HG03354 (cell line): Measurements from ENCODE around the gene PPIG.
"Not testable (repeated sequence)": the region's sequence is repeated elsewhere in the genome, so short reads cannot be mapped to it uniquely, and the experiment has no call there.

ENCODE experiments used
- ATAC-seq: cut with Tn5 transposase; IDR thresholded peaks from one replicate; pipeline ENCODE4 v1.9.1; 2021; ENCODE audit warnings: mild to moderate bottlenecking; ENCODE audit not compliant: unreplicated experiment, poor library complexity, severe bottlenecking

Gene PPIG

DNA sequence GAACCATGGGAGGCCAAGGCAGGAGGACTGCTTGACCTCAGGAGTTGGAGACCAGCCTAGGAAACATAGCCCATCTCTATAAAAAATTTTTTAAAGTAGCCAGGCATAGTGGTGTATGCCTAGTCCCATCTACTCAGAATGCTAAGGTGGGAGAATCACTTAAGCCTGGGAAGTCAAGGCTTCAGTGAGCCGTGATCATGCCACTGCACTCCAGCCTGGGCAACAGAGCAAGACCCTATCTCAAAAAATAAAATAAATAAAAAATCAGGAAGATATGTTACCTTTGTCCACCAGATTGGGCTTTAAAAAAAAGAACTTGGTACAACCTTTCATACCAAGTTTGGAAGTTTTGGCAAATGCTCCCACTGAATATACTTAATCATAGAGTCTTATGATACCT lies 74.7 kb downstream of the PPIG start:
- ATAC-seq: no peak

DNA sequence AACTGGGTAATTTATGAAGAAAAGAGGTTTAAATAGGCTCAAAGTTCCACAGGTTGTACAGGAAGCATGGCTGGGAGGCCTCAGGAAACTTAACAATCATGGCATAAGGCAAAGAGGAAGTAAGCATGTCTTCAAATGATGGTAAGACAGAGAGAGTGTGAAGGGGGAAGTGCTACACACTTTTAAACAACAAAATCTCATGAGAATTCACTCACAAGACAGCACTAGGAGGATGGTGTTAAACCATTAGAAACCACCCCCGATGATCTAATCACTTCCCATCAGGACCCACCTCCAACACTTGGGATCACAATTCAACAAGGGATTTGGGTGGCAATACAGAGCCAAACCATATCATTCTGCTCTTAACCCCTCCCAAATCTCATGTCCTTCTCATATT lies 75.2 kb downstream of the PPIG start:
- ATAC-seq: no peak

DNA sequence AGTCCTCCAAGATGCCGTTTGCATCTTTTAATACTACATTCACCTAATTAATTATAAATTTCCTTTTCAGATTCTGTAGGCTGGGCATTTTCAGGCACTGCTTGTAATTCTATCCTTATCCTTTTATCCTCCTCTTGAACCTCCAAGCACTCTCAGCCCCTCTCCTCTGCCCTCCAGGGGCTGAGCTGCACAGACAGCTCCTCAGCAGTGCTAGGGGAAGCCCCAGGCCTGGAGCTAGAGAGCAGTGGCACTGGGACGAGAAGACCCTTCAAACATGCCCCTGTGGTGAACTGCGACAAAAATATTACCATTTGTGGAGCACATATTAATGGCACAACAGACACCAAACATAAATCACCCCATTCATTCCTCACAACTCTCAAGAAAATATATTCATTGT lies 77.1 kb downstream of the PPIG start:
- no peak for ATAC-seq

DNA sequence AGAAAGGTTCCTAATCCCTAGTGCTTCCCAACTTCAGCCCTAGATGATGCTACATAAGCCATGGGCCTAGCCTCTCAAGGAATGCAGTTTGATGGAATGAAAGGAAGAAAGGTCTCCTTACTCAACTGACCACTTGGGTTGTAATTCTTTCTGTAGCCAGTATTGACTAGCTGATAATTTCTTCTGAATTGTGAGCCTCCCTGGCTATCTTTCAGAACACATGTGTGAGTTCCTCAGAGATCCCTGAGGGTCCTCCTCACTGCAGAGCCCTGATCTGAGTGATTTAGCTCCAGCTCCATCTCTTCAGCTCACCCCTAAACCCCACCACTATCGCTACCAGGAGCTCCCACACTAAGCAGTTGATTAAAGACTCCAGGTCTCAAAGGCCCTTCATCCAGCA lies 78.6 kb downstream of the PPIG start:
- no peak for ATAC-seq

DNA sequence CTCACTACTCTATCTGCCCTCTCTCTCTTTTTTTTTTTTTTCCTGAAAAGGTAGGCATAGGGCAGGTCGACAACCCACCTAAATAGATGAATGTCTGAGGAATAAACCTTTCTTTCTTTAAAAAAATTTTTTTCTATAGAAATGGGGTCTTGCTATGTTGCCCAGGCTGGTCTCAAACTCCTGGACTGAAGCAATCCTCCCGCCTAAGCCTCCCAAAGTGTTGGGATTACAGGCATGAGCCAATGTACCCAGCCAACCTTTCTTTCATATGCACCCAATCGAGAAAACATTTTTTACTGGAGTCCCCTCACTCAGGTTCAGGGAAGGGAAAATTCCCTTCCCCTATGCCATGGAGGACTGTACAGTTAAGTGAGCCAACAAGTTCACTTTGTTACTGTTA lies 79.1 kb downstream of the PPIG start:
- ATAC-seq: no peak

GRCh38 chr2:169664600-169664977 lies 80.4 kb downstream of the PPIG start:
- no peak for ATAC-seq

GRCh38 chr2:169664978-169665930 lies 81.1 kb downstream of the PPIG start:
- ATAC-seq: no peak

DNA sequence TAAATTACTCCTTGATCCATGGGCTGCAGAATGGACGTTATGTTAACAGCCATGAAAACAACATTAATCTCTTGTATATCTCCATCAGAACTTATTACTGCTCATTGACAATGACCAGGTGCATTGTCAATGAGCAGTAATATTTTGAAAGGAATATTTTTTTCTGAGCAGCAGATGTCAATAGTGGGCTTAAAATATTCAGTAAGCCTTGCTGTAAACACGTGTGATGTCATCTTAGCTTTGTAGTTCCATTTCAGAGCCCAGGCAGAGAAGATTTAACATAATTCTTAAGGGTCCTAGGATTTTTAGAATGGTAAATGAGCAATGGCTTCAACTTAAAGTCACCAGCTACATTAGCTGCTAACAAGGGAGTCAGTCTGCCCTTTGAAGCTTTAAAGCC lies 83.4 kb downstream of the PPIG start:
- ATAC-seq: no peak

- peak; percentile 63 for ATAC-seq
Observed at GRCh38 chr2:169670215-169670651, 86.1 kb downstream of the PPIG start.

- no peak for ATAC-seq
Observed at GRCh38 chr2:169670937-169671336, 86.8 kb downstream of the PPIG start.

DNA sequence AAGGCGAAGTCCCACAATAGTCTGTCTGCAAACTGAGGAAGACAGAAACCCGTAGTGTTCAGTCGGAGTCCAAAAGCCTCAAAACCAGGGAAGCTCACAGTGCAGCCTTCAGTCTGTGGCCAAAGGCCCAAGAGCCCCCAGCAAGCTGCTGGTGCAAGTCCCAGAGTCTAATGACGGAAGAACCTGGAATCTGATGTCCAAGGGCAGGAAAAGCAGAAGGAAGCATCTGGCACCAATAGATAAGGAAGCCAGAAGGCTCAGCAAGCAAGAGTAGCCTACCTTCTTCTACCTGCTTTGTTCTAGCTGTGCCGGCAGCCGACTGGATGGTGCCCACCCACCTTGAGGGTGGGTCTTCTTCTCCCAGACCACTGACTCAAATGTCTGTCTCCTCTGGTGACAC lies 88.3 kb downstream of the PPIG start:
- no peak for ATAC-seq

GRCh38 chr2:169673106-169673505 lies 89.0 kb downstream of the PPIG start:
- ATAC-seq: no peak

DNA sequence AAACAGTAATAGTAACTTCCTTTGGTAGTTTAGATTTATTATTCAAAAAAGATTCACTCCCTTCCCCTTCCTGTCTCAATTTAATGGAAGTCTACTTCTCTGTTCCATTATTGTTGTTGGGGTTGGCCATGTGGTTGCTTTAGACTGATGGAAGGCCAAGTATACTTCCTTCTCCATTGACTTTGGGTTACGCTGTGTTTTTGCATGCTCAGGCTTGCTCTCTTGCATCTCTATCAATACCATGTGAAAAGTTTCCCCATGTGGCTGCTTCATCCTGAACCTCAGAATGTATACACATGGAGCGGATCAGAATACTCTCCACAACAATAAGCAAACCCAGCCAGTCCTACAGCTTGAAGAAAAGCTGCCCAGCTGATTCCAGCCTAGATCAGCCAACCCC lies 89.8 kb downstream of the PPIG start:
- no peak for ATAC-seq

DNA sequence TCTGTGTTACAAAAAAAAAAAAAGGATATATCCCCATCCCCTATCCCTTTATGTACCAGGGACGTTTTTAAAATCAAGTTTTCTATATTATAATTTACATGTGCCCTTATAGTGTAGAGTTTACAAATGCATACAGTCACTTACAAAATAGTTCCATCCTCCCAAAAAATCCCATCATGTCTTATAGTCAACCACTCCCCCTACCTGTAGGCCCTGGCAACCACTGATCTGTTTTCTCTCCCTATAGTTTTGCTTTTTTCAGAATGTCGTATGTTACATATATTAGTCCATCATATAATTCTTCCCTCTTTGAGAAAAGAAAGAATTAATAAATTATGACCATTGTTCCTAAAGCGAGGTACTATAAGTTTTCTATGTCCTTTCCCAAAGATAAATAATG lies 92.2 kb downstream of the PPIG start:
- ATAC-seq: no peak

DNA sequence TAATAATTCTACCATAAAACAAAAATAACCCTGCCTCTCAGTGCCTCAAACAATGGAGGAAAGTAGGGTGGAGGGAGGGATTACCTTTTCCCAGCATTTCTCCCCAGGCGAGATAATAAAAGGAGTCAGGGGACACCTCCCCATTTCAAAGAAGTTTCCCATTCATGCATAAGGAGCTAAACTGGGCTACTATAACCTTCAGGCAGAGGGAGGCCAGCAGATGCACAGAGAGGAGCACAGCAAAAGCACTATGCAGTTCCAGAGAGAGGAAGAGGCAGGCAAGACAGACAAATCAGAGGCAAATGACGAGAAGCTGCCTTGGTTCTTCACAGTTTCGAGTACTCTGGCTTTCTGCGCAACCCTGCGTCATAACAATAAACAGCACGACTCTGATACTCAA lies 92.7 kb downstream of the PPIG start:
- ATAC-seq: no peak

DNA sequence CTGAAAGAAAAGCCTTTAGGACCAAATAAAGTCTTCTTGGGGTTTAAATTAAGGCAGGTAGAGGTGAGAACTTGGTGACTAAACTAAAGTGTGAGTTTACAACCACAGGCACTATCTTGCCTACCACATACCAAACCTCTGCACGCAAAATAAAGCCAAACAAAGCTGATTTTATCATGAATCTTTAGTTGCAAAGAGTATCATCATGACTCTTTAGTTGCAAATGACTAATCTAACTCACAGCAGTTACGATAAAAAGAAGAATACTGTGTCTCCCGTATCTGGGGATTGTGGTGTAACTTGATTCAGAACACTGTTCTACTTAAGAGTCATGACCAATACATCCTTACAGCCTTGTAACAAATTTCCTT lies 98.9 kb downstream of the PPIG start:
- ATAC-seq: no peak

- no peak for ATAC-seq
Observed at GRCh38 chr2:169683425-169684134, 99.4 kb downstream of the PPIG start.

DNA sequence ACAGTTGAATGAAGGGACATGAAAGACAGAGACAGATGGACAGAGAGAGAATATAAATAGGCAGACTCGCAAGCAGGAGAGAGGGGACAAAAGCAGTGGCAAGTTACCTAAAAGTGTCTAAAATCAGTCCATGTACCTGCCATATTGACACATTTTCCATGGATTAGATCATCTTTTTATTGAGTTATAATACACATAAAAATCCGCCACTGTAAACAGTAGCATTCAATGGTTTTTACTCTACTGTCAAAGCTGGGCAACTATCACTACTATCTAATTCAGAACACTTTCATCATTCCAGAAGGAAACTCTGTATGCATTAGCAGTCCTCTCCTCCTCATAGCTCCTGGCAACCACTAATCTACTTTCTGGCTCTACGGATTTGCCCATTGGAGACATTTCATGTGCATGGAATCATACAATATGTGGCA lies 100.0 kb downstream of the PPIG start:
- ATAC-seq: no peak

DNA sequence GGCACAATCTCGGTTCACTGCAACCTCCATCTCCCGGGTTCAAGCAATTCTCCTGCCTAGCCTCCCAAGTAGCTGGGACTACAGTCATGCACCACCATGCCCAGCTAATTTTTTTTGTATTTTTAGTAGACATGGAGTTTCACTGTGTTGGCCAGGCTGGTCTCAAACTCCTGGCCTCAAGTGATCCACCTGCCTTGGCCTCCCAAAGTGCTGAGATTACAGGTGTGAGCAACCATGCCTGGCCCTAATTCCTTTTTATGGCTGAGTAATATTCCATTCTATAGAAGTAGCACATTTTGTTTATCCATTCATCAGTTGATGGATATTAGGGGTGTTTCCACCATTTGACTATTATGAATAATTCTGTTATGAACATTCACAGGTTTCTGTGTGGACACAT lies 100.6 kb downstream of the PPIG start:
- ATAC-seq: not testable (repeated sequence)

GRCh38 chr2:169686825-169687224 lies 102.7 kb downstream of the PPIG start:
- ATAC-seq: not testable (repeated sequence)

DNA sequence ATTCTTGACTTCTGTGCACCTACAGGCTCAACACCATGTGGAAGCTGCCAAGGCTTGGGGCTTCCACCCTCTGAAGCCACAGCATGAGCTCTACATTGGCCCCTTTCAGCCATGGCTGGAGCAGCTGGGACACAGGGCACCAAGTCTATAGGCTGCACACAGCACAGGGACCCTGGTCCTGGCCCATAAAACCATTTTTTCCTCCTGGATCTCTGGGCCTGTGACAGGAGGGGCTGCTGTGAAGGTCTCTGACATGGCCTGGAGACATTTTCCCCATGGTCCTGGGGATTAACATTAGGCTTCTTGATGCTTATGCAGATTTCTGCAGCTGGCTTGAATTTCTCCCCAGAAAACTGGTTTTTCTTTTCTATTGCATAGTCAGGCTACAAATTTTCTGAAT lies 103.8 kb downstream of the PPIG start:
- ATAC-seq: not testable (repeated sequence)
